GM18909 (cell line): ENCODE data around the gene KRTAP10-5.
"Not testable (repeated sequence)": the region's sequence is repeated elsewhere in the genome, so short reads cannot be mapped to it uniquely, and the experiment has no call there.

Source experiments
- ATAC-seq: cut with Tn5 transposase; IDR thresholded peaks from one replicate; pipeline ENCODE4 v1.9.1; 2021; ENCODE audit warnings: mild to moderate bottlenecking; ENCODE audit not compliant: unreplicated experiment, poor library complexity

Gene KRTAP10-5

DNA sequence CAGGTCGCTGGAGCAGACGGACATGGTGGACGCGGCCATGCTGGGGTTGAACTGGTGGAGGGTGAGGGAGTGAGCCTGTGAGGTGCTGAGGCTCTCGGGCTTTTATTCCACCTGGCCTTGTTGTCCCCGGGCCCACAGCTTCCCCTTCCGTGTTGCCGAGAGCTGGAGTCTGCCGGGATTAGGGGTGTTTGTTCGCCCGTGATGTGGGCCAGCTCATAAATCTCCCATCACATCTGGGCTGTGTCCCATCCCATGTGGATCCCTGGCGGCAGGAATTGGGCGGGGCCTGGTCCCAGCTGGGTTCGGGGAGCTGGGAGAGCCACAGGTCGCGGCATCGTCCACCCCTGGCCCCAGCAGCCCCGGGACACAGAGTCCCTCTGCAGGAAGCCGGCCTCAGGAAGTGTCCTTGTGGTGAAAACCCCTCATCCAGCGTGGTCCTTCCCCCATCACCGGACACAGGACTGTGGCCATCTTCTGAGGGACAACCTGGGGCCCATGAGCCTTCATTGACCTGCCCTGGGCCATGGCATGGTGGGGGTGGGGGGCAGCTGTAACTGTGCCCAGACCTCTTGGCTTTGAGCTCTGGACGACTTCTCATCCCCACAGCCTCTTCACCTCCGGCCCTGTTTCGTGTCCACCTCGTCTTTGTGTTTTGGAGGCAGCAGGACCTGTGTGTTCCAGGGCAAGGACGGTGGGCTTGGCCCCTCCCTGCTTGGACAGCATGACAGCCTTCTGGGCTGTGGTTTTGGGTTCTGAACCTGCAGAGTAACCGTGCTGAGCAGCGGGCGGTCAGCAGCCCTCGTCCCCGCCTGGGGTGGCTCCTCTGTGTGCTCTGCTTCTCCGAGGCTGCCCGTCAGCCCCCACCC, 12.3 kb upstream of the KRTAP10-5 start, which contains the start of gene KRTAP10-6:
KRTAP10-6 (minus strand) TSS at position 60 of the 866 bp plus-strand sequence; CDS start at position 39, 21 bp downstream.
- no peak for ATAC-seq

DNA sequence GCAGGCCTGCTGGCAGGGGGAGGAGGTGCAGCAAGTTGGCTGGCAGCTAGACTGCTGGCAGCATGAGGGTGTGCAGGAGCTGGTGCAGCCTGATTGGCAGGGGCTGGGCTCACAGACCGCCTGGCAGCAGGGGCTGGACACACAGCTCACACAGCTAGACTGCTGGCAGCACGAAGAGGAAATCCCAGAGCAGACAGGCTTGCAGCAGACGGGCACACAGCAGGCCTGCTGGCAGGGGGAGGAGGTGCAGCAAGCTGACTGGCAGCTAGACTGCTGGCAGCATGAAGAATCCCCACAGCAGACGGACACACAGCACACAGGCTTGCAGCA, 11.4 kb upstream of the KRTAP10-5 start:
- not testable (repeated sequence) for ATAC-seq

DNA sequence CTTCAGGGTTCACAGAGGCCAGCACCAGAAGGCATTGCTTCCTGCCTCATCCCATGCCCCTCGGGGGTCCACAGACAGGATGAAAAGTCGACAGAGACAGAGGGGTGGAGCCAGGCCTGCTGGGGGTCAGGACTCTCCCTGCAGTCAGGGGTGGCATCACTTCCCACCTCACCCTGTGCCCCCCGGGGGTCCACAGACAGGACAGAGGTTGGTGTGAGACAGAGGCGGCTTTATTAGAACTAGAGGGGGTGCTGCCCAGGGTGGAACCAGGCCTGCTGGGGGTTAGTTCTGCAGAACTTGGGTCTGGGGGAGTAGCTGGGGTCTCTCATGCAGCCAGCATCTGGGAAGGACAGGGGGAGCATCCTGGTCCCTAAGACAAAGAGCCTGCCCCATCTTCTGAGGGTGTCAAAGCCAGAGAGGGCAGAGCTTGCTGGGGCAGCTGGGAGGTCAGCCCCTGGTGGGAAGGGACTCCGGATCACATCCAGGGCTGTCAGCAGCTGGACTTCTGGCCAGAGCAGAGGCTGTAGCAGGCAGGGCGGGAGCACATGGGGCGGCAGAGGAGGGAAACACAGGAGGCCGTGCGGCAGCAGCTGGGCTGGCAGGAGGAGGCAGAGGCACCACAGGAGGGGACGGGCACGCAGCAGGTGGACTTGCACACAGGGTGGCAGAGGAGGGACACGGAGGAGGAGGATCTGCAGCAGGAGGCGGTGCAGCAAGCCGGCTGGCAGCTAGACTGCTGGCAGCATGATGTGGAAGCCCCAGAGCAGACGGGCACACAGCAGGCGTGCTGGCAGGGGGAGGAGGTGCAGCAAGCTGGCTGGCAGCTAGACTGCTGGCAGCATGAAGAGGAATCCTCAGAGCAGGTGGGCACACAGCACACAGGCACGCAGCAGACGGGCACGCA, 10.7 kb upstream of the KRTAP10-5 start:
- ATAC-seq = not testable (repeated sequence)

DNA sequence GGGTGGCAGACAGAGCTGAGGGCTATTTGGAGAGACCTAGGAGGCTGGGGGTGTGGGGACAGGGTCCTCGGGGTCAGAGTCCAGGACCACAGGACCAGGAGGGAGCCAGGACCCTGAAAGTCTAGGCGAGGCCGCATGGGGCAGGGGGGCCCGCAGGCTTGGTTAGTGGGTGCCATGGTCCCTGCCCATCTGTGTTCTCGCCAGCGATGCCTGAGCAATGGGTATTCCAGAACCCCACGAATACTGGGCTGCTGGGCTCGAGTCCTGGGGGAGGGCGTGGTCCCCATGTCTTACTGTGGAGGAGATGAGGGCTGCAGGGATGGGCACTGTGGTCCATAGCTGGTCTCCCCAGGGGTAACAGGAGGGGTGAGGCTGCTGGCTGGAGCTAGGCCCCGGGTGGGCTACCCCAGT, 9.9 kb upstream of the KRTAP10-5 start:
- ATAC-seq = no peak

DNA sequence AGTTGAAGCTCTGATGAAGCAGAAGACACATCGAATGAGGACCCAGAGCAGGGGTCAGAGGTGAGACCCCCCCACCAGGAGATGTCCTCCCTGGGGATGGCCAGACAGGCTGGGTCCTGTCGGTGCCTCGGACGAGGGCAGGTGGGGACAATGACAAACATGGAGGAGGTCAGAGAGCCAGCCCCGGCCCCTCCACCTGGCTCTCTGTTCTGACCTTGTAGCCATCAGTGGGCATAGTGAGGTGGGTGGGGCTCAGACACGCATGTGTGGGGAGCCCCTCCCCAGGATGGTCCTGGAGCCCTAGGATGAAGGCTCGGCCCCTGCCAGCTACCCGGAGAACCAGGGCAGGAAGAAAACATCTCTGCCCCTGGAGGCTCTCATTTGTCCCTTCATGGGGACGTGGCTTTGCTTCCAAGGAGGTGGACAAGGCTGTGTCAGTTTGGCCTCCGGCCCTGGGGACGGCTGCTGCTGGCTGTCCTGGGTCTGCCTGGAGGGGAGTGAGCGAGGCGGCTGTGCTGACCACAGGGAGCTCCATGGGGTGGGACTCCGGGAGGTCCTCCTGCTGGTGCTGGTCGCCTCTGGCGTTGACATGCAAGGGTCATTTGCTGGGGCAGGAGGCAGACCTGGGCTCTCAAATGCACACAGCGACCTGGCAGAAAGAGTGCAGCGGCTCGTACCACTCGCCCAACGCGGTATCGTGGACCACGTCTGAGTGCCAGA, 9.3 kb upstream of the KRTAP10-5 start:
- ATAC-seq = no peak

DNA sequence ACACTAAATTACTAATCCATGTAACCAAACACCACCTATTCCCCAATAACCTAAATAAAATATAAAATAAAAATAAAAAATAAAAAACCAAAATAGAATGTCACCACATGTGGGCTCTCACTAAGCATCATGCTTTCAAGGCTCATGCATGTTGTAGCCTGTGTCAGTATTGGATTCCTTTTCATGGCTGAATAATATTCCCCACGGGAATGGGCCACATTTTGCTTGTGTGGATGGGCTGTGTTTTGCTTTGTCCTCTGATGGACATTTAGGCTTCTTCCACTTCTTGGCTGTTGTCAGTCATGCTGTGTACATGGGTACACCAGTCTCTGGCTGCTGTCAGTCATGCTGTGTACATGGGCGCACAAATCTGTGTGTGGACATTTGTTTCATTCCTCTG, 8.7 kb upstream of the KRTAP10-5 start:
- no peak for ATAC-seq

DNA sequence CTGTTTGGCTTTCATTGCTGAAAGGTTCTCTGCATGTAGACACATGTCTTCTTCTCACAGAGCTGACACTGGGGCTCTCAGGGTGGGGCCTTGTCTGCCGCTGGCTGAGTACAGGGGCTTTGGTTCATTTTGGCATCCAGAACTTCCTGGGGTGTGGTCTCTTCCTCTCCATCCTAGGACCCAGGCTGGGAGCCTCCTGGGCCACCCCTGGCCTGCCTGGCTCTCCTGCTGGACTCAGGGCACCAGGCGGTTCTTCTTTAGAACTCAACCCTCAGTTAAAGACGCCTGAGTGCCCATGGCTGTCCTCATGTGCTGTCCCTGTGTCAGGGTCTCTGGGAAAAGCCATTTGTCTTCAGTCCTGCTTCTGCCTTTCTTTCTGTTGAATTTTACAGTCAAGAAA, 5.5 kb upstream of the KRTAP10-5 start:
- ATAC-seq = no peak

DNA sequence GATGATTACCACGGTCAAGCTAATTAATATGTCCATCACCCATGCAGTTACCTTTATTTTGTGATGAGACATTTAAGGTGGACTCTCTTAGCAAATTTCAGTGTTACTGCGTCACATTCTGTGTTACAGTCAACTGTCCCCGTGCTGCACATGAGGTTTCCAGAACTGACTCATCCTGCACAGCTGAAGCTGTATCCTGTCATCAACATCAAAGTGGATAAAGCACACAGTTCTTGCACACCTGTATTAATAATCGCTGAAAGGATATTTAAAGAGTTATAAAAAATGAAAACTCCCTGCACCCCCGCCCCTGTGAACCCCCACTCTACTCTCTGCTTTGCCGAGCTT, 3.4 kb upstream of the KRTAP10-5 start:
- ATAC-seq = no peak

DNA sequence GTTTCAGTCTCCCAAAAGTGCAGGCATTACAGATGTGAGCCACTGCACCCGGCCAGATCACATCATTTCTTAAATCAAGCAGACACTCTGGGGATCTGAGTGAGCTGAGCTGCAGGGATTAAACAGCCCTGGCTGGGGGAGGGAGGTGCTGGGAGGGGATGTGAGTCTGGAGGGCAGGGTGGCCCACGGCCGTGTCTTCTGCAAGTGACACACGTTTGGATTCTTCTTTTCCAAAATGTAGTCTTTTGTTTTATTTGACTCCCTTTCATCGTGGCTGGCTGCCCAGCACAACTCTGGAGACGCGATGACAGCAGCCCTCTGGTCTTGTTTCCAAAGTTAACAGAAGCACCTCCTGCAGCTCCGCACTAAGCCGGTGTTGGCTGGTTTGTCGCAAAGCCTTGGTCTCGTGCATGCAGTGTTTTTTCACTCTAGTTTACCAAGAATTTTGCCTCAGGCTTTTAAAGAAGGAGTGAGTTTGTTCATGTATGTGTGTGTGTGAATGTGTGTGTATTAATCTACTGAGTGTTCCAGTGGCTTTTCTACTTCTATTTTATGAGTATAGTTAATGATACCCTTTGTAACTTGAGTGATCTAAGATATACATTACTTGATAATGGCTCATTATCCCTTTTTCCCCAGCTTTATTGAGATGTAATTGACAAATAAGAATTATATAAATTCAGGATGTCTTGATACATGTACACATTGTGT, 2.8 kb upstream of the KRTAP10-5 start:
- ATAC-seq = no peak

DNA sequence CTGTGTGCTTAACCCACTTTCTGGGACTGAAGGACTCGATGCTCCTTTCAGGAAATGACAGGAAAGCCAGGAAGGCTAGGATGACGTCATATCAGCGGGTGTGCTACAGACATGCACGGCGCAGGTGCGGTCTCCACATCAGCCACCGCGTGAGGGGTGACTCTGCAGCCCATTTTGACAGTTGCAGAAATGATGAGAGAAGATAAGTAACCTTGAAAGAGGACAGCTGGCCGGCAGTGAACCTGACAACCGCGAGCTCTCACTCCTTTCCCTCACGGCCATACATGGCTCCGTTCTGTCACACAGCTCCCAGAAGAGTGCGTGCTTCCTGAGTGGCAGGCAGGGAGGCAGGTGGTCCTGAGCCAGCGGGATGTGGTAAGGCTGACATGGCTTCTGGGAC, 1.7 kb upstream of the KRTAP10-5 start:
- no peak for ATAC-seq

DNA sequence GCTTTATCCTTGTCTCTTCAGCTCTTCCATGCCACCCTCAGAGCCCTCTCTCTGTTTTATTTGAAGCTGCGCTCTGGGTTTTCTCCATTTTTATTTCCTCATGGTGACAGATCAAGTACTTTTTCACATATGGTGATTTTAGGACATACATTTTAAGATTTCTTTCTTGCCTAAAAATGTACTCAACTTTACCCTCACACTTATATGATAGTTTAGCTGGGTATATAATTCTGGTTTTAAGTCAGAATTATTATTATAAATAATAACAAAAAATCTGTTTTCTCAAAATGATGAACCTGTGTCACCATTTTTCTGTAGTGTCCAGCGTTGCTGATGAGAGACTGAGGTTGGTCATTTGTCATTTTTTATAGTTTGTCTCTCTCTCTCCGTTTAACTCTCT, 754 bp upstream of the KRTAP10-5 start:
- ATAC-seq = no peak

DNA sequence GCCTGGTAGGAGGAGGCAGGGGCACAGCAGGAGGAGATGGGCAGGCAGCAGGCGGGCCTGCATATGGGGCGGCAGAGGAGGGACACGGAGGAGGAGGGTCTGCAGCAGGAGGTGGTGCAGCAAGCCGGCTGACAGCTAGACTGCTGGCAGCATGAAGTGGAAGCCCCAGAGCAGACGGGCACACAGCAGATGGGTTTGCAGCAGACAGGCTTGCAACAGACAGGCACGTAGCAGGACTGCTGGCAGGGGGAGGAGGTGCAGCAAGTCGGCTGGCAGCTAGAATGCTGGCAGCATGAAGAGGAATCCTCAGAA, 615 bp downstream of the KRTAP10-5 start:
- no peak for ATAC-seq

DNA sequence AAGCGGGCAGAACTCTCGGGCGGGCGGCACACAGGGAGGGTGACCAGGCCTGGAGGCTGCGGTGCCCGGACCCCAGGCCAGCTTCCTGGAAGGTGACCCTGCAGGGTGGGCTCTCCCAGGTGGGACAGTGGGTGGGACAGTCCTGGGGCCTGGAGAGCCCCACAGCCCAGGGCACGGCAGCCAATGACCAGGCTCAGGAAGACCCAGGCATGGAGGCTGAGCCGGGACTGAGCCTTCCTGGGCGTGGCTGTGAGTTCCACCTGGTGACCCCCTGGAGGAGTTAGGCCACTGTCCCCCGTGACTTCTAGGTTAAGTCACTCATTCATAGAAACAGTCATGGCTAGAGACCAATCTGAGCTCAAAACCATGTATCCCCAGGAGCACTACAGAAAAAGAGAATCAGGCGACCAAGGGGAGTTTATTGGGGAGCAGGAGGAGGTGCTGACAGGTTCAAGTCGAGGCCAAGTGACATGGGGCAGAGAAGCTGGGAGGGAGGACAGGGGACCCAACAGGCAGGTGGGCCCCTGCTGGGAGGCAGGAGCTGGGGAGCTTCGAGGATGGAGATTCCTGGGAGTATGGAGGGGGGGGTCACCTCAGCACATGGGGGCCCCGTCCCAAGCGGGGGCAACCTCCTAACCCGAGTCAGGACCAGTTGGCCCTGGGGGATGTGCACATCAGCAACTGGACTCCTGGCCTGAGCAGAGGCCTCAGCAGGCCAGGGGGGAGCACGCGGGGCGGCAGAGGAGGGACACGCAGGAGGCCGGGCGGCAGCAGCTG, 1.2 kb downstream of the KRTAP10-5 start:
- no peak for ATAC-seq

DNA sequence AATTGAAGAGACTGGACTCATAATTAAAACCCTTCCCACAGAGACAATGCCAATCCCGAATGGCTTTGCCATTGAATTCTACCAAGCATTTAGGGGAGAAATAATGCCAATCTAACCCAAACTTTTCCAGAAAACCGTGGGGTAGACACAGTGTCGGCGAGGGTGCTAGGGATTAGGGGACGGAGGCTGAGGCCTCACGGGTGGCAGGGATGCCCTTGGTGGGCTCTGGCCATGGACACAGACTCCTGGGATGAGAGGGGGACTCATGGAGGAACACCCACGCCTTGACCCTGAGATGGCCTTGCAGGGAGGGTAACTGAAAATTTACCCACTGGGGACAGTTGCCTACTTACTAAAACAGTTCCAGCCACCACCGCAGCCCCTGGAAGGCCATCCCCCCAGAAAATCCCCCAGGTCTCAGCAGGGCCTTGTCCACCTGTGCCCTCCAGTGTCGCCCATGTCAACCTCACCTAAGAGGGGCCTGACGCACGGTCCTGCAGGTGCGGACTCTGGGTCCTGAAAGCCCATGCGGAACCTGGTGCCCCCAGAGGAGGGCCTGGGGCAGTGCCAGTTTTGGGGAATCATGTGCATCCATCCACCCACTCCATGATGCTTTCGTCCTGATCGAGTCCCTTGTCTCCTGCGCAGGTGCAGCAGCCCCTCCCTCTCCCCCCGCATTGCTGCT, 1.9 kb downstream of the KRTAP10-5 start:
- ATAC-seq = no peak

DNA sequence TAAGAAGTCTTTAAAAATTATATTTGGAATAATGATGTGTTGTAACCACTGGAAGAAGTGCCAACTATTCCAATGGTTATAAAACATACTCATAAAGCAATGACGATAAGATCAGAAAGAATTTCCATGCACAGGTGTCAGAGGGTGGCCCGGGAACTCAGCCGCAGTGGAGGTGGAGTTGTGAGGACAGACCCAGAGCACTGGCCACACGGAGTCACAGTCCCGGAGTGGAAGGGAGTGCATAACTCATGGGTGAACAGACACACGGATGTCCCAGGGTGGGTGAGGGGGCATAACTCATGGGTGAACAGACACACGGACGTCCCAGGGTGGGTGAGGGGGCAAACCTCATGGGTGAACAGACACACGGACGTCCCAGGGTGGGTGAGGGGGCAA, 4.4 kb downstream of the KRTAP10-5 start:
- no peak for ATAC-seq

DNA sequence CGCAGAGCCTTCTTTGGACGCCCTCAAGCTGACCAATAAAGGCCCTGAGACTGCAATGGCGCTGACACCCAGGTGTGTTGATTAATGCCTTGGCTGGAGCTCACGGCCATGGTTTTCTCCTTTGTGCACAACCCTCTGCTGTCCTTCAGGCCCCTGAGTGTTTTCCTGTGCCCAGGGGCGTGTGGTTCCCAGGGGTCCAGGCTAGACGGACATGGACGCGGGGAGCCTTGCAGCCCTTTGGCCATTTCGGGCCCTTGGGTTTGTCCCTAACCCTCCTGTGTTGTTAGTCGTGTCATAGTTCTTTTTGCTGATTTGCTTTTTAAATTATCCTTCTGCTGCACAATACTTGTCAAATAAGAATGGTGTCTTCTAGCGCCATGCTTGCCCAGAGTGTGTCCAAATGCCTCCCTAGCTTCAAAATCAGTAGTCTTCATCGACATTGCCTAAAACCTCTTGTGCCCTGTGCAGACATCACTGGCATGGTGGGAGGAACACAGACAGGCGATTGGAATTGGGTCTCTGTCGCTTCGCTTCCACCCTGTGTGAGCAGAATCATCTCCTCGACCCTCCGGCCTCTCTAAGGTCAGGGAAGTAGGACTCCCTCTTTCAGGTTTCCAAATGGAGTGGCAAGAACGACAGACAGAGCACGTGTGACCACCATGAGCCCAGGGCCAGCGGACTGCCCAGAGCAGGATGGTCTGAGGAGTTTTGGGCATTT, 4.9 kb downstream of the KRTAP10-5 start:
- no peak for ATAC-seq

DNA sequence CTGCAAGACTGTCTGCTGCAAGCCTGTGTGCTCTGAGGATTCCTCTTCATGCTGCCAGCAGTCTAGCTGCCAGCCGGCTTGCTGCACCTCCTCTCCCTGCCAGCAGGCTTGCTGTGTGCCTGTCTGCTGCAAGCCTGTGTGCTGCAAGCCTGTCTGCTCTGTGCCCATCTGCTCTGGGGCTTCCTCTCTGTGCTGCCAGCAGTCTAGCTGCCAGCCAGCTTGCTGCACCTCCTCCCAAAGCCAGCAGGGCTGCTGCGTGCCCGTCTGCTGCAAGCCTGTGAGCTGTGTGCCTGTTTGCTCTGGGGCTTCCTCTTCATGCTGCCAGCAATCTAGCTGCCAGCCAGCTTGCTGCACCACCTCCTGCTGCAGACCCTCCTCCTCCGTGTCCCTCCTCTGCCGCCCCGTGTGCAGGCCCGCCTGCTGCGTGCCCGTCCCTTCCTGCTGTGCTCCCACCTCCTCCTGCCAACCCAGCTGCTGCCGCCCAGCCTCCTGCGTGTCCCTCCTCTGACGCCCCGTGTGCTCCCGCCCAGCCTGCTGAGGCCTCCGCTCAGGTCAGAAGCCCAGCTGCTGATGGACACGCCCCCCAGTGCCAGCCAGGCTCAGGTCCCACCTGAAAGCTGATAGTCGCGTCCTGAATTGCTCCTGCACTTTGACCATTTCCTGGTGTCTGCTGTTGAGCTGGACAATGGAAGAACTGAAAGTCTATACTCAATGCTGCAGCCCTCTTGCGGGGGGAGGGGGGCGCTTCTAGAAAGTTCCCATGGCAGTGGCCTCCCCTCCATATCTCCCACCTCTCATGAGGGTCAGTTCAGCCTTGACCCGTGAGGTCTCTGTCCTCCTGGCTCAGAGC, 5.7 kb downstream of the KRTAP10-5 start:
- ATAC-seq = no peak
